ENCODE data around the gene PALD1. TPM values are rescaled to one million over a fixed set of nuclear protein-coding genes. Genes with fewer than 3 reads are reported as not detected.
"Not testable (repeated sequence)": the region's sequence is repeated elsewhere in the genome, so short reads cannot be mapped to it uniquely, and the experiment has no call there.

The PALD1 gene
- total RNA-seq, 2 donors from 2014 or later = 0.07 to 0.13 TPM

- H3K9me3 ChIP-seq (ENCODE audit: control insufficient read depth, low read length, poor library complexity, severe bottlenecking) = no peaks in the 10 kb centered on the region
- ATAC-seq (no peak), DNase-seq (no peak)
- H3K27me3 Mint-ChIP-seq = peaks cover 7% of the 10 kb centered on the region
- no peak overlapping the region for H3K27ac Mint-ChIP-seq
- H3K4me3 Mint-ChIP-seq = peak overlapping the region; percentile 73
- H3K4me1 Mint-ChIP-seq = peaks cover 32% of the 10 kb centered on the region
- H3K36me3 Mint-ChIP-seq (ENCODE audit: low read depth) = peaks cover 3% of the 10 kb centered on the region
Observed at GRCh38 chr10:70481105-70481504, 2.5 kb downstream of the PALD1 start.

- no peak for ATAC-seq
- Mint-ChIP-seq H3K27ac (no peak overlapping the region), H3K4me3 (no peak overlapping the region)
Observed at GRCh38 chr10:70481831-70482530, 3.4 kb downstream of the PALD1 start.

GRCh38 chr10:70482982-70483760 lies 4.6 kb downstream of the PALD1 start:
- DNase-seq (no peak), ATAC-seq (no peak)
- H3K27me3 Mint-ChIP-seq = peaks cover 7% of the 10 kb centered on the region
- no peaks in the 10 kb centered on the region for H3K9me3 ChIP-seq (ENCODE audit: control insufficient read depth, low read length, poor library complexity, severe bottlenecking)
- H3K4me3 Mint-ChIP-seq = no peak overlapping the region
- no peaks in the 10 kb centered on the region for H3K36me3 Mint-ChIP-seq (ENCODE audit: low read depth)
- H3K27ac Mint-ChIP-seq = no peak overlapping the region
- peaks cover 19% of the 10 kb centered on the region for H3K4me1 Mint-ChIP-seq

More at GRCh38 chr10:70481831-70482530, 3.4 kb downstream of the PALD1 start:
- H3K36me3 Mint-ChIP-seq (ENCODE audit: low read depth) = peaks cover 3% of the 10 kb centered on the region
- H3K4me1 Mint-ChIP-seq = peaks cover 26% of the 10 kb centered on the region
- no peaks in the 10 kb centered on the region for H3K9me3 ChIP-seq (ENCODE audit: control insufficient read depth, low read length, poor library complexity, severe bottlenecking)
- no peak for DNase-seq
- H3K27me3 Mint-ChIP-seq = peaks cover 7% of the 10 kb centered on the region

GRCh38 chr10:70483872-70484271 lies 5.3 kb downstream of the PALD1 start:
- not testable (repeated sequence) for H3K27ac Mint-ChIP-seq; H3K36me3 Mint-ChIP-seq (ENCODE audit: low read depth); ATAC-seq; DNase-seq; H3K9me3 ChIP-seq (ENCODE audit: control insufficient read depth, low read length, poor library complexity, severe bottlenecking); H3K4me3 Mint-ChIP-seq; H3K27me3 Mint-ChIP-seq
- H3K4me1 Mint-ChIP-seq = peaks cover 19% of the 10 kb centered on the region

GRCh38 chr10:70487824-70488223 lies 9.3 kb downstream of the PALD1 start:
- DNase-seq = no peak
- Mint-ChIP-seq H3K27me3 (no peaks in the 10 kb centered on the region), H3K4me3 (no peak overlapping the region), H3K36me3 (ENCODE audit: low read depth) (no peaks in the 10 kb centered on the region), H3K27ac (no peak overlapping the region), H3K4me1 (peaks cover 3% of the 10 kb centered on the region)
- no peak for ATAC-seq
- H3K9me3 ChIP-seq (ENCODE audit: control insufficient read depth, low read length, poor library complexity, severe bottlenecking) = no peaks in the 10 kb centered on the region

- Mint-ChIP-seq H3K4me1 (peaks cover 7% of the 10 kb centered on the region), H3K27ac (no peak overlapping the region), H3K36me3 (ENCODE audit: low read depth) (peaks cover 6% of the 10 kb centered on the region), H3K4me3 (no peak overlapping the region), H3K27me3 (peaks cover 18% of the 10 kb centered on the region)
- ATAC-seq = no peak
- H3K9me3 ChIP-seq (ENCODE audit: control insufficient read depth, low read length, poor library complexity, severe bottlenecking) = no peaks in the 10 kb centered on the region
- DNase-seq = no peak
Observed at GRCh38 chr10:70490142-70490541, 11.6 kb downstream of the PALD1 start.

GRCh38 chr10:70491614-70492013 lies 13.0 kb downstream of the PALD1 start:
- Mint-ChIP-seq H3K36me3 (ENCODE audit: low read depth) (peaks cover 6% of the 10 kb centered on the region), H3K27ac (no peak overlapping the region), H3K4me3 (no peak overlapping the region), H3K4me1 (peaks cover 7% of the 10 kb centered on the region), H3K27me3 (peaks cover 25% of the 10 kb centered on the region)
- ATAC-seq (no peak), DNase-seq (no peak)
- H3K9me3 ChIP-seq (ENCODE audit: control insufficient read depth, low read length, poor library complexity, severe bottlenecking) = no peaks in the 10 kb centered on the region

- DNase-seq (no peak), ATAC-seq (peak; percentile 51)
- Mint-ChIP-seq H3K4me1 (peaks cover 7% of the 10 kb centered on the region), H3K27me3 (peaks cover 31% of the 10 kb centered on the region), H3K36me3 (ENCODE audit: low read depth) (peaks cover 6% of the 10 kb centered on the region), H3K4me3 (no peak overlapping the region), H3K27ac (no peak overlapping the region)
- no peaks in the 10 kb centered on the region for H3K9me3 ChIP-seq (ENCODE audit: control insufficient read depth, low read length, poor library complexity, severe bottlenecking)
Observed at GRCh38 chr10:70492786-70493659, 14.5 kb downstream of the PALD1 start.

- ATAC-seq (no peak), DNase-seq (no peak)
- H3K27ac Mint-ChIP-seq = no peak overlapping the region
- peaks cover 31% of the 10 kb centered on the region for H3K27me3 Mint-ChIP-seq
- H3K4me1 Mint-ChIP-seq = peaks cover 7% of the 10 kb centered on the region
- no peak overlapping the region for H3K4me3 Mint-ChIP-seq
- peaks cover 6% of the 10 kb centered on the region for H3K36me3 Mint-ChIP-seq (ENCODE audit: low read depth)
- H3K9me3 ChIP-seq (ENCODE audit: control insufficient read depth, low read length, poor library complexity, severe bottlenecking) = no peaks in the 10 kb centered on the region
Observed at GRCh38 chr10:70493660-70494234, 15.2 kb downstream of the PALD1 start.

GRCh38 chr10:70494536-70494935 lies 16.0 kb downstream of the PALD1 start:
- no peaks in the 10 kb centered on the region for H3K9me3 ChIP-seq (ENCODE audit: control insufficient read depth, low read length, poor library complexity, severe bottlenecking)
- Mint-ChIP-seq H3K36me3 (ENCODE audit: low read depth) (peaks cover 6% of the 10 kb centered on the region), H3K4me3 (peak overlapping the region; percentile 73), H3K27ac (no peak overlapping the region), H3K4me1 (peaks cover 7% of the 10 kb centered on the region), H3K27me3 (peaks cover 31% of the 10 kb centered on the region)
- no peak for ATAC-seq
- no peak for DNase-seq

GRCh38 chr10:70494966-70495365 lies 16.4 kb downstream of the PALD1 start:
- no peak overlapping the region for H3K27ac Mint-ChIP-seq
- peaks cover 7% of the 10 kb centered on the region for H3K4me1 Mint-ChIP-seq
- ATAC-seq (no peak), DNase-seq (no peak)
- no peaks in the 10 kb centered on the region for H3K9me3 ChIP-seq (ENCODE audit: control insufficient read depth, low read length, poor library complexity, severe bottlenecking)
- peaks cover 31% of the 10 kb centered on the region for H3K27me3 Mint-ChIP-seq
- H3K36me3 Mint-ChIP-seq (ENCODE audit: low read depth) = peaks cover 6% of the 10 kb centered on the region
- H3K4me3 Mint-ChIP-seq = peak overlapping the region; percentile 41

- H3K9me3 ChIP-seq (ENCODE audit: control insufficient read depth, low read length, poor library complexity, severe bottlenecking) = no peaks in the 10 kb centered on the region
- H3K36me3 Mint-ChIP-seq (ENCODE audit: low read depth) = peaks cover 6% of the 10 kb centered on the region
- H3K4me3 Mint-ChIP-seq = peak overlapping the region; percentile 41
- H3K27me3 Mint-ChIP-seq = peaks cover 31% of the 10 kb centered on the region
- ATAC-seq (no peak), DNase-seq (no peak)
- H3K27ac Mint-ChIP-seq = no peak overlapping the region
- H3K4me1 Mint-ChIP-seq = peaks cover 7% of the 10 kb centered on the region
Observed at GRCh38 chr10:70495691-70496261, 17.2 kb downstream of the PALD1 start.

Data from T-helper 17 cell (primary cell).